ENCODE data around the gene ADAT1.

The ADAT1 gene

DNA sequence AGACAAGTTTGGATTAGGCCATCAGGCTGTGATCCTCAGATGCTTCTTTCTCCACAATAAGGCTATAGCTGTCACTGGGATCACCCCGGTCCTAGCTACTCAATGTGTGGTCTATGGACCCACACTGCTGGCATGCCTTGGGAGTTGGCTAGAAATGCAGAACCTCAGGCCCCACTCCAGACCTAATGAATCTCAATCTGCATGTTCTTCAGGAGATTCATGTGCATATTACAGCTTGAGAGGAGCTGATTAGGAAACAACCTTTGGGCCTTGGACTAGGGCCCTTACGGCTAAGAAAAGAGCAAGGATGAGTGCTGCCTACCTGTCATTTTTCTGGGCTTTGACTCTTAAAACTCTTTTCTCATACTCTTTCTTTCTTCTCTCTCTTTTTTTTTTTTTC, 7.5 kb downstream of the ADAT1 start:
- Histone ChIP-seq H3K9ac (ENCODE audit: low read length) (no peak overlapping the region), H3K36me3 (ENCODE audit: control insufficient read depth in 1 of 2, insufficient read depth in 2 of 2, low read length in 2 of 2) (peaks cover 31 to 55% of the 10 kb centered on the region in 2 experiments)

DNA sequence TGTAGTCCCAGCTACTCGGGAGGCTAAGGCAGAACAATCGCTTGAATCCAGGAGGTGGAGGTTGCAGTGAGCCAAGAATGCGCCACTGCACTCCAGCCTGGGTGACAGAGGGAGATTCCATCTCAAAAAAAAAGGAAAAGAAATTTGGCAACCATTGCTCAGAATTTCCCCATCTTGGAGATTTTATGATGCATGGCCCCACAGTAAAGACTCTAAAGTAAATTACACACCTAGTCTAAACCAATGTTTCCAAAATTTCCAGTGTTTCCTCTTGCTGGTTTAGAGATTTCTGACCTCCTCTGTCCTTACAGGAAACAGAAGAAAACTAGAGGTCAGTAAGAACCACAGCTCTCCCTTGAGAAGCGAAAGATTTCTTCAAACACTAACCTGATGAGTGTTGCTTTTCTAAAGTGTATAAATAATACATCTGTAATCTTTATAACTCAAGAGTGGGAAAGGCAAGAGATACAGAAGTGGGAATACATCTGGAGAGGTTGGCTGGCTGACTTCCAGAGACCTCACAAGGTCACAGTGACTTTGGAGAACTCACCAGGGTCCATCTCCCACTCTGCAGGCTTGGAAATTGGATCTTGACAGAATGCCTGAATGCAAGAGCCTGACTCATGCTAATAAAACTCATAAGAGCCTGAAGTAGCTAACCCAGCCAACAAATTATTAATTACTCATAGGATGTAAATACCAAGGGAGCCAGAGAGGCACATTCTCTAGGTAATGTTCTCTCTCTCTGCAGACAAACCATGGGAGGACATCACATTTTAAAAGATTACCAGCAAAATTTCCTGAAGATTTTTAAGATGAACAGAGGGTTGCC, 8.8 kb downstream of the ADAT1 start:
- no peak overlapping the region for H3K9ac ChIP-seq (ENCODE audit: low read length)
- no peak overlapping the region for H3K4me2 ChIP-seq (ENCODE audit: low read length)
- H3K27me3 ChIP-seq (ENCODE audit: insufficient read depth, low read length): no peaks in the 10 kb centered on the region
- H2BK120ac ChIP-seq (ENCODE audit: insufficient read depth, low read length, poor library complexity): no peak overlapping the region
- H4K91ac ChIP-seq (ENCODE audit: low read depth, low read length): no peak overlapping the region
- no peak overlapping the region for H2BK5ac ChIP-seq (ENCODE audit: low read depth, low read length, poor library complexity)
- H3K4ac ChIP-seq (ENCODE audit: low read depth, low read length): no peak overlapping the region
- no peak overlapping the region for H4K12ac ChIP-seq (ENCODE audit: low read depth, low read length)
- no peak overlapping the region for H3K23ac ChIP-seq (ENCODE audit: low read length)
- H3K9me3 ChIP-seq (ENCODE audit: insufficient read depth, low read depth, low read length): no peaks in the 10 kb centered on the region
- no peak overlapping the region for H2BK12ac ChIP-seq (ENCODE audit: low read length)
- no peak overlapping the region for H3K4me3 ChIP-seq (ENCODE audit: low read depth, low read length)
- H3K4me1 ChIP-seq (ENCODE audit: control insufficient read depth in 1 of 2, insufficient read depth in 2 of 2, low read length in 2 of 2): no peaks in the 10 kb centered on the region
- H2AFZ ChIP-seq (ENCODE audit: insufficient read depth, low read length, poor library complexity): no peak overlapping the region
- H3K79me1 ChIP-seq (ENCODE audit: low read length): no peaks in the 10 kb centered on the region
- H3K27ac ChIP-seq (ENCODE audit: low read depth, low read length): no peak overlapping the region
- no peak overlapping the region for H3K14ac ChIP-seq (ENCODE audit: low read length)
- peaks cover 32 to 49% of the 10 kb centered on the region in 2 experiments for H3K36me3 ChIP-seq (ENCODE audit: control insufficient read depth in 1 of 2, insufficient read depth in 2 of 2, low read length in 2 of 2)
- DNase-seq: no peak
- H3K79me2 ChIP-seq (ENCODE audit: control insufficient read depth, insufficient read depth, low read length, poor library complexity): no peaks in the 10 kb centered on the region
- H2AK5ac ChIP-seq (ENCODE audit: low read length): no peak overlapping the region
- WGBS (ENCODE audit: extremely low coverage, insufficient coverage, insufficient read length): no CpG with 5 or more reads among the region's 4 CpGs
- H3K18ac ChIP-seq (ENCODE audit: low read length): no peak overlapping the region
- H4K8ac ChIP-seq (ENCODE audit: low read depth, low read length): no peak overlapping the region

More for the DNA sequence above, 7.5 kb downstream of the ADAT1 start:
- no peaks in the 10 kb centered on the region for H3K79me1 ChIP-seq (ENCODE audit: low read length)
- DNase-seq: no peak
- no peak overlapping the region for H4K12ac ChIP-seq (ENCODE audit: low read depth, low read length)
- H3K27ac ChIP-seq (ENCODE audit: low read depth, low read length): no peak overlapping the region
- no peaks in the 10 kb centered on the region for H3K79me2 ChIP-seq (ENCODE audit: control insufficient read depth, insufficient read depth, low read length, poor library complexity)
- no peak overlapping the region for H2BK120ac ChIP-seq (ENCODE audit: insufficient read depth, low read length, poor library complexity)
- no peak overlapping the region for H3K23ac ChIP-seq (ENCODE audit: low read length)
- H2BK12ac ChIP-seq (ENCODE audit: low read length): no peak overlapping the region
- WGBS (ENCODE audit: extremely low coverage, insufficient coverage, insufficient read length): no CpG with 5 or more reads among the region's 2 CpGs
- no peak overlapping the region for H4K91ac ChIP-seq (ENCODE audit: low read depth, low read length)
- no peak overlapping the region for H2AFZ ChIP-seq (ENCODE audit: insufficient read depth, low read length, poor library complexity)
- no peaks in the 10 kb centered on the region for H3K4me1 ChIP-seq (ENCODE audit: control insufficient read depth in 1 of 2, insufficient read depth in 2 of 2, low read length in 2 of 2)
- no peak overlapping the region for H3K4me2 ChIP-seq (ENCODE audit: low read length)
- H3K27me3 ChIP-seq (ENCODE audit: insufficient read depth, low read length): no peaks in the 10 kb centered on the region
- H3K14ac ChIP-seq (ENCODE audit: low read length): no peak overlapping the region
- H3K18ac ChIP-seq (ENCODE audit: low read length): no peak overlapping the region
- H4K8ac ChIP-seq (ENCODE audit: low read depth, low read length): no peak overlapping the region
- H3K4ac ChIP-seq (ENCODE audit: low read depth, low read length): no peak overlapping the region
- H2AK5ac ChIP-seq (ENCODE audit: low read length): no peak overlapping the region
- H3K4me3 ChIP-seq (ENCODE audit: low read depth, low read length): no peak overlapping the region
- H3K9me3 ChIP-seq (ENCODE audit: insufficient read depth, low read depth, low read length): no peaks in the 10 kb centered on the region
- no peak overlapping the region for H2BK5ac ChIP-seq (ENCODE audit: low read depth, low read length, poor library complexity)

DNA sequence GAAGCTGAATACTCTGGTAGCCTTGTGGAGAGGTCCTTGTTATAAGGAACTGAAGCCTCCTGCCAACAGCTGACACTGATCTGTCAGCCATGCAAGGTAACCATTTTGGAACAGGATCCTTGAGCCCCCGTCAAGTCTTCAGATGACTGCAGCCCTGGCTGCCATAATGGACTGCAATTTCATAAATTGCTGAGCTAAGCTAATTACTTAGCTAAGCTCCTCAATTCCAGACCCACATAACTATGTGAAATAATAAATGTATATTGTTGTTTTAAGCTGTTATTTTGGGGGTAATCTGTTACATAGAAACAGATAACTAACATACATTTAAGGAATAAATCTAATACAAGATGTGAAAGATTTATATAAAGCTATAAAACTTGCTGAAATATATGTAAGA, 16.6 kb downstream of the ADAT1 start:
- Histone ChIP-seq H3K4me1 (ENCODE audit: control insufficient read depth in 1 of 2, insufficient read depth in 2 of 2, low read length in 2 of 2) (no peaks in the 10 kb centered on the region), H3K4me2 (ENCODE audit: low read length) (no peak overlapping the region), H4K8ac (ENCODE audit: low read depth, low read length) (no peak overlapping the region), H3K4me3 (ENCODE audit: low read depth, low read length) (no peak overlapping the region), H2BK5ac (ENCODE audit: low read depth, low read length, poor library complexity) (no peak overlapping the region), H2BK120ac (ENCODE audit: insufficient read depth, low read length, poor library complexity) (no peak overlapping the region), H2AK5ac (ENCODE audit: low read length) (no peak overlapping the region), H3K23ac (ENCODE audit: low read length) (no peak overlapping the region), H4K91ac (ENCODE audit: low read depth, low read length) (no peak overlapping the region), H2BK12ac (ENCODE audit: low read length) (no peak overlapping the region), H3K9ac (ENCODE audit: low read length) (no peak overlapping the region), H3K4ac (ENCODE audit: low read depth, low read length) (no peak overlapping the region), H3K79me1 (ENCODE audit: low read length) (no peaks in the 10 kb centered on the region), H3K14ac (ENCODE audit: low read length) (no peak overlapping the region), H4K12ac (ENCODE audit: low read depth, low read length) (no peak overlapping the region), H3K36me3 (ENCODE audit: control insufficient read depth in 1 of 2, insufficient read depth in 2 of 2, low read length in 2 of 2) (peaks cover 14 to 45% of the 10 kb centered on the region in 2 experiments), H3K18ac (ENCODE audit: low read length) (no peak overlapping the region), H3K79me2 (ENCODE audit: control insufficient read depth, insufficient read depth, low read length, poor library complexity) (no peaks in the 10 kb centered on the region), H3K27me3 (ENCODE audit: insufficient read depth, low read length) (no peaks in the 10 kb centered on the region), H2AFZ (ENCODE audit: insufficient read depth, low read length, poor library complexity) (no peak overlapping the region), H3K27ac (ENCODE audit: low read depth, low read length) (no peak overlapping the region), H3K9me3 (ENCODE audit: insufficient read depth, low read depth, low read length) (peaks cover 1% of the 10 kb centered on the region)
- no peak for DNase-seq
- WGBS (ENCODE audit: extremely low coverage, insufficient coverage, insufficient read length): no CpG with 5 or more reads among the region's 1 CpG

DNA sequence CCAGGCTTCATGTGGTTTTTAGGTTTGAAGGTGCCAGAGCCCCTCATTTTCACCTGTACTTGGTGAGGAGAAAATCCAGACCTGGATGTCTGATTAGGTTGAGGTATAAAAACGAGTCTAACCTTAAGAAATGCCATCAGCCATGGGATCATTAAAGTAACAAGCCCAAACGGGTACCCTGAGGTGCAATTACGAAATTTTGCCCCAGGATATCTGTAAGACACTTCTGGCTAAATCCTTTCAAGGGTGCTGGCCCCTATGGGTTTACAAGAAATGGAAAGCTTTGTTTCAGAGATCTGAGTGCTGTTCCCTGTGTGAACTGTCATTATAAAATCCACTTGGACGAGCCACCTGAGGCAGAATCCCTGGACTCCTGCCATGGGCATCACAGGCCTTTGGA, 19.8 kb downstream of the ADAT1 start:
- H3K36me3 ChIP-seq (ENCODE audit: control insufficient read depth in 1 of 2, insufficient read depth in 2 of 2, low read length in 2 of 2): peaks cover 11 to 47% of the 10 kb centered on the region in 2 experiments
- no peak overlapping the region for H2BK12ac ChIP-seq (ENCODE audit: low read length)
- no peak overlapping the region for H4K8ac ChIP-seq (ENCODE audit: low read depth, low read length)
- H3K4me2 ChIP-seq (ENCODE audit: low read length): no peak overlapping the region
- no peak overlapping the region for H3K4ac ChIP-seq (ENCODE audit: low read depth, low read length)
- no peak overlapping the region for H4K12ac ChIP-seq (ENCODE audit: low read depth, low read length)
- H3K4me1 ChIP-seq (ENCODE audit: control insufficient read depth in 1 of 2, insufficient read depth in 2 of 2, low read length in 2 of 2): no peaks in the 10 kb centered on the region
- H3K27ac ChIP-seq (ENCODE audit: low read depth, low read length): no peak overlapping the region
- no peaks in the 10 kb centered on the region for H3K79me1 ChIP-seq (ENCODE audit: low read length)
- H2BK120ac ChIP-seq (ENCODE audit: insufficient read depth, low read length, poor library complexity): no peak overlapping the region
- WGBS (ENCODE audit: extremely low coverage, insufficient coverage, insufficient read length): no CpG with 5 or more reads among the region's 4 CpGs
- H2AFZ ChIP-seq (ENCODE audit: insufficient read depth, low read length, poor library complexity): no peak overlapping the region
- peak; percentile 55 to 92 for DNase-seq
- no peak overlapping the region for H3K23ac ChIP-seq (ENCODE audit: low read length)
- H2AK5ac ChIP-seq (ENCODE audit: low read length): no peak overlapping the region
- H3K14ac ChIP-seq (ENCODE audit: low read length): no peak overlapping the region
- H4K91ac ChIP-seq (ENCODE audit: low read depth, low read length): no peak overlapping the region
- H3K79me2 ChIP-seq (ENCODE audit: control insufficient read depth, insufficient read depth, low read length, poor library complexity): no peaks in the 10 kb centered on the region
- no peaks in the 10 kb centered on the region for H3K27me3 ChIP-seq (ENCODE audit: insufficient read depth, low read length)
- H3K18ac ChIP-seq (ENCODE audit: low read length): no peak overlapping the region
- H3K9me3 ChIP-seq (ENCODE audit: insufficient read depth, low read depth, low read length): peaks cover 1% of the 10 kb centered on the region
- no peak overlapping the region for H2BK5ac ChIP-seq (ENCODE audit: low read depth, low read length, poor library complexity)
- H3K4me3 ChIP-seq (ENCODE audit: low read depth, low read length): no peak overlapping the region
- no peak overlapping the region for H3K9ac ChIP-seq (ENCODE audit: low read length)

Measured in trophoblast cell (in vitro differentiated cells and primary cell).